Measurements from ENCODE around the gene TAF10.

TAF10 gene

DNA sequence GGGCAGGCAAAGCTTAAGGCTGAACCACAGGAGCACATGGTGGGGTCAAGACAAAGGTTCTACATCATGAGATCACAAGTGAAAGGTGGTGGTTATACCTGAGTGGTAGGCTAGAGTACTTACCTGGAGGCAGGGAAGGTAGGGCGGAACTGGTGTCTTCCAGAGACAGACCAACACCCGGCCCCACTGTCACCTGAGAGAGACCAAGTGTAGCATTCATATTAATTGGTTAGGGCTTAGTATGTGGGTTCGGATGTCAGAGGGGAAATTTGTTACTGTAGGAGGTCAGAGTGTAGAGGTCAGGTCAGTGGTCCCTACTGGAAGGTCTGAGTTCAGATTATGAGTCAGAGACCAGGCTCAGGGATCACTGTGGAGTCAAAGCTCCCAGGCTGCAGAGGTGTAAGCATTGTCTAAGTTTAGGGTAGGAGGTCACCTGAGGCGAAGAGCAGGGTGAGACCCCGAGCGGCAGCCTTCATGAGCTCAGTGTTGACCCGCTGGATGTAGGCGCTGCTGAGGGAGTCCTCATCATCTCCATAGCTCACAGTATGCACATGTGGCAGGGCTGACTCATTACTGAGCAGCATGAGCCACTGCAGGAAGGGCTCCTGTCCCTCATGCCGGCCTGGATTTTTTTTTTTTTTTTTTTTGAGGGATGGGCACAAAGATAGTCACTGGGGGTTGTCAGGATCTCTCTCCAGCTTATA, 4.0 kb upstream of the TAF10 start:
- Histone ChIP-seq H3K27ac (replicated peaks; ENCODE audit: low read length) (no peak overlapping the region), H3K4me2 (ENCODE audit: insufficient read depth, low read length, poor library complexity, severe bottlenecking) (no peak overlapping the region), H3K4me1 (ENCODE audit: control insufficient read depth in 2 of 2, insufficient read depth in 1 of 2, low read depth in 1 of 2, low read length in 2 of 2) (peaks cover 7 to 20% of the 10 kb centered on the region in 2 donors), H4K91ac (ENCODE audit: low read depth, low read length, poor library complexity) (no peak overlapping the region), H3K4me3 (ENCODE audit: low read length in 2 of 2) (no peak overlapping the region), H2BK15ac (ENCODE audit: low read length) (no peak overlapping the region), H2AFZ (ENCODE audit: low read length) (no peak overlapping the region), H3K9me3 (replicated peaks in 1 of 2; ENCODE audit: control insufficient read depth in 2 of 2, insufficient read depth in 1 of 2, low read depth in 1 of 2, low read length in 2 of 2) (no peaks in the 10 kb centered on the region), H4K8ac (ENCODE audit: low read depth, low read length) (no peak overlapping the region), H3K36me3 (replicated peaks in 1 of 2; ENCODE audit: control insufficient read depth in 2 of 2, insufficient read depth in 2 of 2, low read length in 2 of 2) (peaks cover 6 to 27% of the 10 kb centered on the region in 2 donors), H3K4ac (ENCODE audit: low read length) (no peak overlapping the region), H2BK120ac (ENCODE audit: low read depth, low read length) (no peak overlapping the region), H2AK5ac (ENCODE audit: low read depth, low read length) (no peak overlapping the region), H2BK5ac (ENCODE audit: low read length) (no peak overlapping the region), H3K23ac (ENCODE audit: low read depth, low read length, poor library complexity) (no peak overlapping the region), H2BK12ac (ENCODE audit: low read length) (no peak overlapping the region), H3K27me3 (ENCODE audit: control insufficient read depth in 3 of 3, insufficient read depth in 3 of 3, low read depth in 1 of 3, low read length in 3 of 3) (no peaks in the 10 kb centered on the region), H3K14ac (ENCODE audit: low read length) (no peak overlapping the region), H3K79me1 (ENCODE audit: low read depth, low read length) (peaks cover 6% of the 10 kb centered on the region), H3K18ac (ENCODE audit: low read length) (no peak overlapping the region), H3K9ac (ENCODE audit: low read depth, low read length, poor library complexity) (no peak overlapping the region)
- no CpG with 5 or more reads among the region's 9 CpGs for WGBS, 2 donors (ENCODE audit: extremely low coverage in 2 of 2, insufficient read length in 2 of 2, insufficient replicate concordance in 1 of 2)
- DNase-seq (ENCODE audit: low spot score), result no peak

DNA sequence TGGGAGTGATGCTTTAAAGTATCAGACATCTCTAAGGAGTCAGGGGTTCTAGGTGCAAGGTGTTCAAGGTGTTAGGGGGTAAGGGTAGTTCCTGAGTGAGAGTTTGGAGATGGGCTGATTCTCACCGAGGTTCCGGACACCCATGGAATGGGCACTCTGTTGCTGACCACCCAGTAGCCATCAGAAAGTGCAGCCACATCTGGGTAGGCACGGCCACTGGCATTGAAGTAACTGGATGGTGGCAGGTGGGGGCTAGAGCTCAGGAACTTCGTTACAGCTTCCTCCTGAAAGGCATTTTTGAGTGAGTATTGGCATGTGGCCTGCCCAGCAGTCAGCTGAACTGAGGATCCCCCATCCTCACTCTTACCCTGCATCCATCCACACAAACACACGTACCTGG, 3.0 kb upstream of the TAF10 start:
- no peak overlapping the region for H2AFZ ChIP-seq (ENCODE audit: low read length)
- no peak overlapping the region for H3K27ac ChIP-seq (replicated peaks; ENCODE audit: low read length)
- H3K9me3 ChIP-seq (replicated peaks in 1 of 2; ENCODE audit: control insufficient read depth in 2 of 2, insufficient read depth in 1 of 2, low read depth in 1 of 2, low read length in 2 of 2), result no peaks in the 10 kb centered on the region
- peaks cover 7 to 22% of the 10 kb centered on the region in 2 donors for H3K4me1 ChIP-seq (ENCODE audit: control insufficient read depth in 2 of 2, insufficient read depth in 1 of 2, low read depth in 1 of 2, low read length in 2 of 2)
- no peak overlapping the region for H3K4me2 ChIP-seq (ENCODE audit: insufficient read depth, low read length, poor library complexity, severe bottlenecking)
- H3K9ac ChIP-seq (ENCODE audit: low read depth, low read length, poor library complexity), result no peak overlapping the region
- H2BK5ac ChIP-seq (ENCODE audit: low read length), result no peak overlapping the region
- no peaks in the 10 kb centered on the region for H3K27me3 ChIP-seq (ENCODE audit: control insufficient read depth in 3 of 3, insufficient read depth in 3 of 3, low read depth in 1 of 3, low read length in 3 of 3)
- no peak overlapping the region for H3K14ac ChIP-seq (ENCODE audit: low read length)
- H4K91ac ChIP-seq (ENCODE audit: low read depth, low read length, poor library complexity), result no peak overlapping the region
- H2BK120ac ChIP-seq (ENCODE audit: low read depth, low read length), result no peak overlapping the region
- no peak overlapping the region for H3K4ac ChIP-seq (ENCODE audit: low read length)
- no peak overlapping the region for H2BK12ac ChIP-seq (ENCODE audit: low read length)
- no peak overlapping the region for H3K23ac ChIP-seq (ENCODE audit: low read depth, low read length, poor library complexity)
- H2AK5ac ChIP-seq (ENCODE audit: low read depth, low read length), result no peak overlapping the region
- H2BK15ac ChIP-seq (ENCODE audit: low read length), result no peak overlapping the region
- peaks cover 6% of the 10 kb centered on the region for H3K79me1 ChIP-seq (ENCODE audit: low read depth, low read length)
- H3K18ac ChIP-seq (ENCODE audit: low read length), result no peak overlapping the region
- H4K8ac ChIP-seq (ENCODE audit: low read depth, low read length), result no peak overlapping the region
- H3K36me3 ChIP-seq (replicated peaks in 1 of 2; ENCODE audit: control insufficient read depth in 2 of 2, insufficient read depth in 2 of 2, low read length in 2 of 2), result peaks cover 16 to 37% of the 10 kb centered on the region in 2 donors
- WGBS, 2 donors (ENCODE audit: extremely low coverage in 2 of 2, insufficient read length in 2 of 2, insufficient replicate concordance in 1 of 2), result no CpG with 5 or more reads among the region's 5 CpGs
- no peak overlapping the region for H3K4me3 ChIP-seq (ENCODE audit: low read length in 2 of 2)
- DNase-seq (ENCODE audit: low spot score), result no peak

DNA sequence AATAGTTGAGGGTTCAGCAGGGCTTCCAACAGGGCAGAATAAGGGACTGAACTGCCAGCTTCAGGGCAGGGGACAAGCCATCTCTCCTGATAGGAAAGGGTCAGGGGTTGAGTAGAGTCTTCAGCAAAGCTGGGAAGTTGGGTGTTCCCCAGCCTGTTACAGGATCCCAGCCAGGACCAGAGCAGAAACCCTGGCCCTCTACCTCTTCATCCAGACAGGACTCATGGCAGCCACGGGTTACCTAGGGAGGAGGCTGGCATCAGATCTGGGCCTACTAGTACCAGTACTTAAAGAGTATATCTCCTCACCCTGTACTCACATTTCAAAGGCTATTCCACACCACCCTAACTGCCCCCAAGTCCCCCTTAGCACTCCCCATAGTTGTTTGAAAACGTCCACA, 2.4 kb upstream of the TAF10 start:
- no peak overlapping the region for H4K8ac ChIP-seq (ENCODE audit: low read depth, low read length)
- H3K4ac ChIP-seq (ENCODE audit: low read length), result no peak overlapping the region
- H3K23ac ChIP-seq (ENCODE audit: low read depth, low read length, poor library complexity), result no peak overlapping the region
- no peak overlapping the region for H2BK15ac ChIP-seq (ENCODE audit: low read length)
- H3K27ac ChIP-seq (replicated peaks; ENCODE audit: low read length), result no peak overlapping the region
- no CpG with 5 or more reads among the region's 2 CpGs for WGBS, 2 donors (ENCODE audit: extremely low coverage in 2 of 2, insufficient read length in 2 of 2, insufficient replicate concordance in 1 of 2)
- no peak overlapping the region for H2BK120ac ChIP-seq (ENCODE audit: low read depth, low read length)
- peaks cover 22 to 43% of the 10 kb centered on the region in 2 donors for H3K36me3 ChIP-seq (replicated peaks in 1 of 2; ENCODE audit: control insufficient read depth in 2 of 2, insufficient read depth in 2 of 2, low read length in 2 of 2)
- H3K4me2 ChIP-seq (ENCODE audit: insufficient read depth, low read length, poor library complexity, severe bottlenecking), result no peak overlapping the region
- H3K9me3 ChIP-seq (replicated peaks in 1 of 2; ENCODE audit: control insufficient read depth in 2 of 2, insufficient read depth in 1 of 2, low read depth in 1 of 2, low read length in 2 of 2), result no peaks in the 10 kb centered on the region
- H2AK5ac ChIP-seq (ENCODE audit: low read depth, low read length), result no peak overlapping the region
- H2AFZ ChIP-seq (ENCODE audit: low read length), result no peak overlapping the region
- no peak overlapping the region for H3K14ac ChIP-seq (ENCODE audit: low read length)
- H3K9ac ChIP-seq (ENCODE audit: low read depth, low read length, poor library complexity), result no peak overlapping the region
- no peaks in the 10 kb centered on the region for H3K27me3 ChIP-seq (ENCODE audit: control insufficient read depth in 3 of 3, insufficient read depth in 3 of 3, low read depth in 1 of 3, low read length in 3 of 3)
- no peak overlapping the region for H3K4me3 ChIP-seq (ENCODE audit: low read length in 2 of 2)
- no peak overlapping the region for H3K18ac ChIP-seq (ENCODE audit: low read length)
- no peak overlapping the region for H4K91ac ChIP-seq (ENCODE audit: low read depth, low read length, poor library complexity)
- H2BK5ac ChIP-seq (ENCODE audit: low read length), result no peak overlapping the region
- H3K4me1 ChIP-seq (ENCODE audit: control insufficient read depth in 2 of 2, insufficient read depth in 1 of 2, low read depth in 1 of 2, low read length in 2 of 2), result peaks cover 7 to 22% of the 10 kb centered on the region in 2 donors
- H3K79me1 ChIP-seq (ENCODE audit: low read depth, low read length), result peaks cover 6% of the 10 kb centered on the region
- DNase-seq (ENCODE audit: low spot score), result no peak
- H2BK12ac ChIP-seq (ENCODE audit: low read length), result no peak overlapping the region

DNA sequence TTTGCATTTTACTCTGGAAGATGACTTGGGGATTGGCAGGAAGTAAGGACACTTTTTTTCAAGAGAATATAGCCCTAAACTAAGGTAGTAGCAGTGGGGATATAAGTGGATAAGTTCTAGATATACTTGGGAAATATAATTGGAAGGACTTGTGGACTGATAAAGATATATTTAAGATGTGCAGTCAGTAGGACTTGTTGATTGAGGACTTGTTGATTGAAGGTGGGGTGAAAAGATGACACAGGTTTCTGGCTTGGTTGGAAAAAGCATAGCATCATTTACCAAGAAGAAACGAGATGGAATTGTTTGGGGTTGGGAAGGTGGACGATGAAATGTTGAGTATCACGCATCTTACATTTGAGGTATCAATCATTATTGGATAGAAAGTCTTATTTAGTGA, 1.5 kb upstream of the TAF10 start:
- Histone ChIP-seq H2BK12ac (ENCODE audit: low read length) (no peak overlapping the region), H3K4me3 (ENCODE audit: low read length in 2 of 2) (no peak overlapping the region), H3K27ac (replicated peaks; ENCODE audit: low read length) (no peak overlapping the region), H3K79me1 (ENCODE audit: low read depth, low read length) (peaks cover 3% of the 10 kb centered on the region), H2AK5ac (ENCODE audit: low read depth, low read length) (no peak overlapping the region), H2BK120ac (ENCODE audit: low read depth, low read length) (no peak overlapping the region), H3K23ac (ENCODE audit: low read depth, low read length, poor library complexity) (no peak overlapping the region), H2BK15ac (ENCODE audit: low read length) (no peak overlapping the region), H3K4me2 (ENCODE audit: insufficient read depth, low read length, poor library complexity, severe bottlenecking) (no peak overlapping the region), H3K4me1 (ENCODE audit: control insufficient read depth in 2 of 2, insufficient read depth in 1 of 2, low read depth in 1 of 2, low read length in 2 of 2) (peaks cover 4 to 19% of the 10 kb centered on the region in 2 donors), H3K18ac (ENCODE audit: low read length) (no peak overlapping the region), H3K27me3 (ENCODE audit: control insufficient read depth in 3 of 3, insufficient read depth in 3 of 3, low read depth in 1 of 3, low read length in 3 of 3) (no peaks in the 10 kb centered on the region), H4K91ac (ENCODE audit: low read depth, low read length, poor library complexity) (no peak overlapping the region), H2AFZ (ENCODE audit: low read length) (no peak overlapping the region), H3K9me3 (replicated peaks in 1 of 2; ENCODE audit: control insufficient read depth in 2 of 2, insufficient read depth in 1 of 2, low read depth in 1 of 2, low read length in 2 of 2) (no peaks in the 10 kb centered on the region), H3K9ac (ENCODE audit: low read depth, low read length, poor library complexity) (no peak overlapping the region), H4K8ac (ENCODE audit: low read depth, low read length) (no peak overlapping the region), H3K36me3 (replicated peaks in 1 of 2; ENCODE audit: control insufficient read depth in 2 of 2, insufficient read depth in 2 of 2, low read length in 2 of 2) (peaks cover 31 to 52% of the 10 kb centered on the region in 2 donors), H2BK5ac (ENCODE audit: low read length) (no peak overlapping the region), H3K14ac (ENCODE audit: low read length) (no peak overlapping the region), H3K4ac (ENCODE audit: low read length) (no peak overlapping the region)
- 100% methylated on average over 2 of the region's 3 CpGs; no CpG with 5 or more reads in 1 of the 2 donors for WGBS, 2 donors (ENCODE audit: extremely low coverage in 2 of 2, insufficient read length in 2 of 2, insufficient replicate concordance in 1 of 2)
- DNase-seq (ENCODE audit: low spot score), result no peak
